Skeletal muscle tissue (tissue), 4 donors: ENCODE measurements around the gene FGF6. TPM values are rescaled to one million over a fixed set of nuclear protein-coding genes. Genes with fewer than 3 reads are reported as not detected.

Experiments used
- H3K27ac ChIP-seq: one replicate; pipeline ENCODE4 v1.7.0; 2013; ENCODE audit warnings: mild to moderate bottlenecking, low read depth, low read length, inconsistent platforms
- H3K27me3 ChIP-seq, 3 donors: one replicate each; pipeline ENCODE4 v1.7.0; 2013; ENCODE audit warnings: low read length in 3 of 3; ENCODE audit not compliant: control insufficient read depth in 3 of 3, insufficient read depth in 3 of 3
- H3K36me3 ChIP-seq, 3 donors: one replicate each; pipeline ENCODE4 v1.7.0; 2013; ENCODE audit warnings: low read length in 3 of 3; ENCODE audit not compliant: control insufficient read depth in 3 of 3, insufficient read depth in 3 of 3
- H3K4me1 ChIP-seq, 3 donors: one replicate each; pipeline ENCODE4 v1.7.0; 2013; ENCODE audit warnings: low read length in 3 of 3, mild to moderate bottlenecking in 3 of 3; ENCODE audit not compliant: control insufficient read depth in 3 of 3, insufficient read depth in 3 of 3
- H3K4me3 ChIP-seq, 3 donors: one replicate each; pipeline ENCODE4 v1.7.0; 2013; ENCODE audit warnings: low read length in 3 of 3
- H3K9ac ChIP-seq, 3 donors: one replicate each; pipeline ENCODE4 v1.7.0; 2013; ENCODE audit warnings: low read length in 3 of 3, mild to moderate bottlenecking in 3 of 3, moderate library complexity in 2 of 3, low read depth in 1 of 3
- H3K9me3 ChIP-seq, 3 donors: one replicate each; pipeline ENCODE4 v1.7.0; 2013; ENCODE audit warnings: low read length in 3 of 3; ENCODE audit not compliant: control insufficient read depth in 3 of 3
- total RNA-seq: library from RNA; depleted of rRNA; stranded (reverse); fragments of >200 nt; gene quantifications from one replicate; pipeline ENCODE4 v1.2.3, GENCODE V29; 2014
- donor health status: Osteomylitis.

The FGF6 gene
- total RNA-seq, 1 donor from 2014 or later, result 16.2 TPM

GRCh38 chr12:4423528-4424195 is 22.0 kb downstream of the FGF6 start:
- Histone ChIP-seq H3K27ac (no peak overlapping the region), H3K4me1 (no peaks in the 10 kb centered on the region), H3K36me3 (no peaks in the 10 kb centered on the region), H3K4me3 (no peak overlapping the region), H3K9ac (no peak overlapping the region), H3K9me3 (no peaks in the 10 kb centered on the region), H3K27me3 (peaks cover 0 to 2% (median 0%) of the 10 kb centered on the region in 3 donors)

GRCh38 chr12:4422985-4423384 is 22.6 kb downstream of the FGF6 start:
- no peaks in the 10 kb centered on the region for H3K9me3 ChIP-seq
- H3K27me3 ChIP-seq, result peaks cover under 1 to 4% (median 1%) of the 10 kb centered on the region in 3 donors
- H3K4me1 ChIP-seq, result no peaks in the 10 kb centered on the region
- no peak overlapping the region for H3K4me3 ChIP-seq
- H3K27ac ChIP-seq, result no peak overlapping the region
- H3K36me3 ChIP-seq, result no peaks in the 10 kb centered on the region
- no peak overlapping the region for H3K9ac ChIP-seq

- no peaks in the 10 kb centered on the region for H3K4me1 ChIP-seq
- no peaks in the 10 kb centered on the region for H3K9me3 ChIP-seq
- peaks cover 6 to 15% (median 12%) of the 10 kb centered on the region in 3 donors for H3K27me3 ChIP-seq
- no peak overlapping the region for H3K4me3 ChIP-seq
- no peak overlapping the region for H3K27ac ChIP-seq
- H3K9ac ChIP-seq, result no peak overlapping the region
- no peaks in the 10 kb centered on the region for H3K36me3 ChIP-seq
Observed at GRCh38 chr12:4421590-4422031, 24.0 kb downstream of the FGF6 start.

- Histone ChIP-seq H3K27me3 (peaks cover 6 to 21% (median 13%) of the 10 kb centered on the region in 3 donors), H3K27ac (no peak overlapping the region), H3K36me3 (no peaks in the 10 kb centered on the region), H3K9me3 (no peaks in the 10 kb centered on the region), H3K9ac (no peak overlapping the region), H3K4me3 (no peak overlapping the region), H3K4me1 (no peaks in the 10 kb centered on the region)
Observed at GRCh38 chr12:4420138-4420670, 25.4 kb downstream of the FGF6 start.

GRCh38 chr12:4418913-4419312 is 26.7 kb downstream of the FGF6 start:
- no peak overlapping the region for H3K27ac ChIP-seq
- no peaks in the 10 kb centered on the region for H3K9me3 ChIP-seq
- no peaks in the 10 kb centered on the region for H3K36me3 ChIP-seq
- H3K9ac ChIP-seq, result no peak overlapping the region
- H3K27me3 ChIP-seq, result peaks cover 6 to 29% (median 20%) of the 10 kb centered on the region in 3 donors
- no peak overlapping the region for H3K4me3 ChIP-seq
- H3K4me1 ChIP-seq, result peaks cover 2 to 4% (median 3%) of the 10 kb centered on the region in 3 donors

GRCh38 chr12:4417936-4418335 is 27.7 kb downstream of the FGF6 start:
- Histone ChIP-seq H3K9ac (no peak overlapping the region), H3K27ac (no peak overlapping the region), H3K27me3 (peaks cover 6 to 30% (median 21%) of the 10 kb centered on the region in 3 donors)

GRCh38 chr12:4417455-4417854 is 28.2 kb downstream of the FGF6 start:
- Histone ChIP-seq H3K36me3 (no peaks in the 10 kb centered on the region), H3K4me1 (peaks cover 2 to 4% (median 3%) of the 10 kb centered on the region in 3 donors), H3K9me3 (no peaks in the 10 kb centered on the region), H3K9ac (no peak overlapping the region), H3K27me3 (peaks cover 6 to 30% (median 21%) of the 10 kb centered on the region in 3 donors), H3K27ac (no peak overlapping the region), H3K4me3 (no peak overlapping the region)

More at GRCh38 chr12:4417936-4418335, 27.7 kb downstream of the FGF6 start:
- H3K9me3 ChIP-seq, result no peaks in the 10 kb centered on the region
- H3K36me3 ChIP-seq, result no peaks in the 10 kb centered on the region
- no peak overlapping the region for H3K4me3 ChIP-seq
- peaks cover 2 to 4% (median 3%) of the 10 kb centered on the region in 3 donors for H3K4me1 ChIP-seq

GRCh38 chr12:4416276-4416675 is 29.3 kb downstream of the FGF6 start:
- H3K9ac ChIP-seq, result no peak overlapping the region
- peaks cover 6 to 30% (median 21%) of the 10 kb centered on the region in 3 donors for H3K27me3 ChIP-seq
- no peaks in the 10 kb centered on the region for H3K9me3 ChIP-seq
- H3K4me3 ChIP-seq, result no peak overlapping the region
- no peaks in the 10 kb centered on the region for H3K36me3 ChIP-seq
- H3K4me1 ChIP-seq, result peaks cover 2 to 4% (median 3%) of the 10 kb centered on the region in 3 donors
- no peak overlapping the region for H3K27ac ChIP-seq

GRCh38 chr12:4412465-4412864 is 33.1 kb downstream of the FGF6 start:
- Histone ChIP-seq H3K36me3 (no peaks in the 10 kb centered on the region), H3K9me3 (no peaks in the 10 kb centered on the region), H3K4me1 (peaks cover 2 to 4% (median 3%) of the 10 kb centered on the region in 3 donors), H3K9ac (no peak overlapping the region), H3K4me3 (no peak overlapping the region), H3K27me3 (peaks cover 2 to 21% (median 15%) of the 10 kb centered on the region in 3 donors), H3K27ac (no peak overlapping the region)

GRCh38 chr12:4412056-4412455 is 33.6 kb downstream of the FGF6 start:
- peaks cover 2 to 4% (median 3%) of the 10 kb centered on the region in 3 donors for H3K4me1 ChIP-seq
- H3K9ac ChIP-seq, result no peak overlapping the region
- peaks cover 0 to 18% (median 11%) of the 10 kb centered on the region in 3 donors for H3K27me3 ChIP-seq
- H3K4me3 ChIP-seq, result no peak overlapping the region
- no peak overlapping the region for H3K27ac ChIP-seq
- no peaks in the 10 kb centered on the region for H3K9me3 ChIP-seq
- H3K36me3 ChIP-seq, result no peaks in the 10 kb centered on the region
